ENCODE data around the gene ZEB2.

- TF ChIP-seq CTCF (IDR thresholded peaks at IDR 0.05; ENCODE audit: extremely low read depth in 1 of 2, insufficient read depth in 1 of 2, low read depth in 1 of 2, low read length in 2 of 2), result no peak
- TF ChIP-seq POLR2AphosphoS5 (IDR thresholded peaks at IDR 0.05; ENCODE audit: insufficient read depth, low read depth, low read length), result no peak
- no peak for TF ChIP-seq GATA2 (IDR thresholded peaks at IDR 0.05; ENCODE audit: insufficient read depth, insufficient read length, low read depth, low read length)
- TF ChIP-seq EZH2 (IDR thresholded peaks at IDR 0.05; ENCODE audit: borderline replicate concordance, low read depth, low read length, severe bottlenecking), result no peak
- TF ChIP-seq MYC (IDR thresholded peaks at IDR 0.05; ENCODE audit: low read depth, low read length), result no peak
- TF ChIP-seq POLR2A (IDR thresholded peaks at IDR 0.05; ENCODE audit: low read depth, low read length), result no peak
- TF ChIP-seq JUN (IDR thresholded peaks at IDR 0.05; ENCODE audit: borderline replicate concordance, insufficient read depth, insufficient read length, low read depth), result no peak
Observed at GRCh38 chr2:144524118-144525009, 4.4 kb upstream of the ZEB2 start.

All from endothelial cell of umbilical vein (primary cell).